Activated T-helper 2 cell treated with anti-CD3 and anti-CD28 coated beads, Interferon-gamma antibody, Interleukin-2, Interleukin-4, amounts not matched to agents 10 μg/mL and 5 μg/mL and 100 μg/mL, durations not matched to agents 14 hours and 24 hours and 36 hours (primary cell): ENCODE results near the gene IL10RB. TPM values are rescaled to one million over a fixed set of nuclear protein-coding genes. Genes with fewer than 3 reads are reported as not detected.
"Not testable (repeated sequence)": the region's sequence is repeated elsewhere in the genome, so short reads cannot be mapped to it uniquely, and the experiment has no call there.

Source experiments
- DNase-seq: peaks from one replicate; pipeline ENCODE4 v3.0.0; 2021; ENCODE audit warnings: low spot score
- H3K27ac Mint-ChIP-seq: one replicate; pipeline ENCODE4 v1.8.0; 2021; ENCODE audit warnings: mixed read lengths
- H3K27me3 Mint-ChIP-seq: one replicate; pipeline ENCODE4 v1.8.0; 2021; ENCODE audit warnings: low read depth, mixed read lengths
- H3K36me3 Mint-ChIP-seq: one replicate; pipeline ENCODE4 v1.8.0; 2021; ENCODE audit warnings: low read depth, mixed read lengths
- H3K4me1 Mint-ChIP-seq: one replicate; pipeline ENCODE4 v1.8.0; 2021; ENCODE audit warnings: low read depth, mixed read lengths
- H3K4me3 Mint-ChIP-seq: one replicate; pipeline ENCODE4 v1.8.0; 2021; ENCODE audit warnings: low read depth, mild to moderate bottlenecking, moderate library complexity, mixed read lengths
- H3K9me3 Mint-ChIP-seq: one replicate; pipeline ENCODE4 v1.8.0; 2021; ENCODE audit warnings: mixed read lengths
- intact Hi-C: fragments of 100-400 bp; cut with micrococcal nuclease; formaldehyde crosslinking; loops from one replicate; pipeline ENCODE4 v1.15.1; 2023
- total RNA-seq: library from RNA; stranded (reverse); gene quantifications from 2 replicates; pipeline ENCODE4 v1.2.3, GENCODE V29; 2022

IL10RB gene
- total RNA-seq, 1 donor from 2014 or later: 24.7 TPM

- no peak overlapping the region for H3K27ac Mint-ChIP-seq
- intact Hi-C loops: no loop called here
- H3K36me3 Mint-ChIP-seq: no peaks in the 10 kb centered on the region
- DNase-seq: no peak
- H3K9me3 Mint-ChIP-seq: peaks cover 6% of the 10 kb centered on the region
- no peak overlapping the region for H3K4me3 Mint-ChIP-seq
- H3K4me1 Mint-ChIP-seq: no peaks in the 10 kb centered on the region
- peaks cover 25% of the 10 kb centered on the region for H3K27me3 Mint-ChIP-seq
Measured at GRCh38 chr21:33315946-33316710, 50.0 kb downstream of the IL10RB start.

DNA sequence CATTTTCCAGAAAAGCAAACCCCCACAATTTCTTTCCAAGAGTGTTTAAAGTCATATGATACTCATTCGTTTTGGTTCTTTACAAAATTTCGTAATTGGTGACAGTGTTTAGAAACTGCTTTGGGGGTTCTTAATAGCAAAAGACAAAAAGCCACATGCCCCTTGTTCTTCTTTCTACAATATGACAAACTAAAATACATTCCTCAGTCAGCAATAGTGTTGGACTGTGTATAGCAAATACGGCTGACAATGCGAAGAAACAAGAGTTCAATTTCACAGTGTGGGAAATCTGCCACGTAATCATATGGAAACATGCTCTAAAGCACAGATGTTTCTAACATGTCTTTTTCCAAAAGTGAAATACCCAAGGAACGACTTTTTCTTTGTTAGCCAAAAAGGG, 51.0 kb downstream of the IL10RB start:
- H3K27me3 Mint-ChIP-seq: peaks cover 25% of the 10 kb centered on the region
- intact Hi-C loops: no loop called here
- H3K4me3 Mint-ChIP-seq: no peak overlapping the region
- DNase-seq: no peak
- no peaks in the 10 kb centered on the region for H3K36me3 Mint-ChIP-seq
- H3K27ac Mint-ChIP-seq: no peak overlapping the region
- no peaks in the 10 kb centered on the region for H3K4me1 Mint-ChIP-seq
- H3K9me3 Mint-ChIP-seq: peaks cover 6% of the 10 kb centered on the region

GRCh38 chr21:33317786-33318486, 51.8 kb downstream of the IL10RB start:
- Mint-ChIP-seq H3K36me3 (no peaks in the 10 kb centered on the region), H3K27ac (no peak overlapping the region)

DNA sequence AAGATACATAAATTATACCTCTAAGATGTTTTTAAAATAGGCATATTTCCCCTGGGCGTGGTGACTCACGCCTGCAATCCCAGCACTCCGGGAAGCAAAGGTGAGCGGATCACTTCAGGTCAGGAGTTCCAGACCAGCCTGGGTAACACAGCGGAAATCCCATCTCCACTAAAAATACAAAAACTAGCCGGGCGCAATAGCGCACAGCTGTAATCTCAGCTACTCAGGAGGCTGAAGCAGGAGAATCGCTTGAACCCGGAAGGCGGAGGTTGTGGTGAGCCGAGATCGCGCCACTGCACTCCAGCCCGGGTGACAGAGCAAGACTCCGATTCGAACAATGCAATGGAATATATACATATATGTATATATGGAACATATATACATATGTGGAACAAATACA, 54.8 kb downstream of the IL10RB start:
- H3K36me3 Mint-ChIP-seq, H3K9me3 Mint-ChIP-seq, H3K27ac Mint-ChIP-seq, intact Hi-C loops, H3K4me1 Mint-ChIP-seq, DNase-seq, H3K4me3 Mint-ChIP-seq: not testable (repeated sequence)
- peaks cover 13% of the 10 kb centered on the region for H3K27me3 Mint-ChIP-seq

More at GRCh38 chr21:33317786-33318486, 51.8 kb downstream of the IL10RB start:
- intact Hi-C loops: no loop called here
- H3K4me1 Mint-ChIP-seq: no peaks in the 10 kb centered on the region
- DNase-seq: no peak
- H3K27me3 Mint-ChIP-seq: peaks cover 25% of the 10 kb centered on the region
- H3K4me3 Mint-ChIP-seq: no peak overlapping the region
- peaks cover 6% of the 10 kb centered on the region for H3K9me3 Mint-ChIP-seq

- peaks cover 11% of the 10 kb centered on the region for H3K36me3 Mint-ChIP-seq
- peaks cover 20% of the 10 kb centered on the region for H3K4me1 Mint-ChIP-seq
- DNase-seq, H3K4me3 Mint-ChIP-seq, H3K27ac Mint-ChIP-seq, H3K9me3 Mint-ChIP-seq: not testable (repeated sequence)
- peaks cover 11% of the 10 kb centered on the region for H3K27me3 Mint-ChIP-seq
- intact Hi-C loops: loop anchor here (2.0 kb wide), 4 partner anchors 57 to 111 kb away; partner anchors contain the start of gene IL10RB
Measured at GRCh38 chr21:33323610-33324009, 57.4 kb downstream of the IL10RB start.

GRCh38 chr21:33324291-33325221, 58.4 kb downstream of the IL10RB start, which contains the start of gene IFNAR1:
Gene IFNAR1, plus strand, starts transcription at chr21:33324970. Its CDS starts 86 bp downstream, at chr21:33325056.
- DNase-seq: peak; percentile 98
- no peak within 1 kb of the TSS for H3K27ac Mint-ChIP-seq
- peaks cover 7% of the 10 kb centered on the region for H3K27me3 Mint-ChIP-seq
- no peak within 1 kb of the TSS for H3K4me3 Mint-ChIP-seq
- intact Hi-C loops: loop anchor here (1.0 to 2.0 kb wide), 5 partner anchors 37 to 110 kb away; partner anchors contain the start of gene IL10RB
- peaks cover 11% of the 10 kb centered on the region for H3K36me3 Mint-ChIP-seq
- H3K4me1 Mint-ChIP-seq: peaks cover 20% of the 10 kb centered on the region
- no peaks in the 10 kb centered on the region for H3K9me3 Mint-ChIP-seq

DNA sequence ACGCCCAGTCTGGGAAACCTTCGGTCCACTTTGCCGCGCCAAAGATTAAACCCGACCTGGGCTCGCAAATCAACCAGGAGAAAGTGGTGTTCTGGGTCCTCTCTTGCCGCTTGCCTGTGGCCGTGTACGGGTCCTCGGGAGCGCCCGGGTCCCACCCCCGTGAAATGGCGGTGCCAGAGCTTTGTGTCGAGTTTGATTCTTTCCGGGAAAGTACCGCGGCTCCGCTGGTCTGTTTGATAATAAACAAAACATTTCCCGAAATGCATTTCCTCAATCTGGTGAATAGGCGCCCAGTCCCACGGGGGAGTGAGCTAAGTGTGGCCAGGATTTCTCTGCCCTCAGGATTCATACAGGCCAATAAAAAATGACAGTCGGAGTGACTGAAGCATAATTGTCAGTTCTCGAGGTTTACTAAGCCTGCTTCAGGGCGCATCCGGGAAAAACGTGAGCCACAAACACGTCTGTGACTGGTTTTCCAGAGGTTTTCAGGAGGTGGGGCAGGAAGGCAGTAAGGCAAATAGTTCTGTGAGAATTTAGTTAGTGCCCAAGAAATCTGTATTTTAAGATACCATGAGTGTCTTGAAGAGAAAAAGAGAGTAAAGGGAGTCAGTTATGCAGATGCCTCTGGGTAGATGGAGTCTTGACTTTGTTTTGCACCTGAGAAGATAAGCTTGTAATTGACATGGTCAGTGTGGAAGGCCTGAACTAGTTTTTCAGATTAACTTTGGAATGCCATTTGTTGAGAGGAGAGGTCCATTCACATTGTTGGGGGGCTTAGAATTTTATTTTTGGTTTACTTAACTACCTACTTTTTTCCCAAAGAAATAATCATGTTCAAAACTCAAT, 59.3 kb downstream of the IL10RB start:
- Mint-ChIP-seq H3K4me3 (no peak overlapping the region), H3K36me3 (peaks cover 20% of the 10 kb centered on the region), H3K4me1 (peaks cover 28% of the 10 kb centered on the region), H3K9me3 (no peaks in the 10 kb centered on the region), H3K27ac (no peak overlapping the region), H3K27me3 (no peaks in the 10 kb centered on the region)
- peak; percentile 68 for DNase-seq
- intact Hi-C loops: loop anchor here (1.0 to 2.0 kb wide), 5 partner anchors 36 to 109 kb away; partner anchors contain the start of gene IL10RB

- DNase-seq: no peak
- Mint-ChIP-seq H3K36me3 (peaks cover 34% of the 10 kb centered on the region), H3K9me3 (peaks cover 4% of the 10 kb centered on the region), H3K4me3 (no peak overlapping the region), H3K27me3 (no peaks in the 10 kb centered on the region), H3K4me1 (peaks cover 47% of the 10 kb centered on the region), H3K27ac (no peak overlapping the region)
- intact Hi-C loops: no loop called here
Measured at GRCh38 chr21:33327326-33327725, 61.2 kb downstream of the IL10RB start.

- DNase-seq: no peak
- Mint-ChIP-seq H3K27me3 (no peaks in the 10 kb centered on the region), H3K9me3 (peaks cover 10% of the 10 kb centered on the region), H3K36me3 (peaks cover 39% of the 10 kb centered on the region), H3K4me3 (no peak overlapping the region), H3K4me1 (peaks cover 52% of the 10 kb centered on the region), H3K27ac (no peak overlapping the region)
- intact Hi-C loops: no loop called here
Measured at GRCh38 chr21:33327792-33328433, 61.7 kb downstream of the IL10RB start.

- no peaks in the 10 kb centered on the region for H3K27me3 Mint-ChIP-seq
- intact Hi-C loops: no loop called here
- H3K4me1 Mint-ChIP-seq: peaks cover 60% of the 10 kb centered on the region
- H3K4me3 Mint-ChIP-seq: no peak overlapping the region
- no peak overlapping the region for H3K27ac Mint-ChIP-seq
- DNase-seq: no peak
- peaks cover 64% of the 10 kb centered on the region for H3K36me3 Mint-ChIP-seq
- peaks cover 22% of the 10 kb centered on the region for H3K9me3 Mint-ChIP-seq
Measured at GRCh38 chr21:33330726-33331125, 64.6 kb downstream of the IL10RB start.

DNA sequence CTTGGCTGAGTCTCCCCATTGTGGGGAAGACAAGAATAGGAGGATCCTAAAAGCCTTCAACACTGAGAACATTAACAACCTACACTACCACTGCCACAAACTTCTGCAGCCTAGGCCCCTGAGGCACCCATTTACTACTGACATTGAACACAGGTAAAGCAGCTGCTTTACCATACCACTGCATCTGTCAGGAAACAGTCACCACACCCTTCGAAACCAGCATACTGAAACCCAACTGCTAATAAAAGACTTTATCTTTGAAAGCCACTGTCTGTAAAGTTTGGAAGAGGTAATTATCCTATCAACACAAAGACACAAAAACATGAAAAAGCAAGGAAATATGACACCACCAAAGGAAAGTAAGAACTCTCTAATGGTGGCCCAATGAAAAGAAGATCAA, 66.0 kb downstream of the IL10RB start:
- intact Hi-C loops: no loop called here
- peaks cover 67% of the 10 kb centered on the region for H3K36me3 Mint-ChIP-seq
- no peaks in the 10 kb centered on the region for H3K27me3 Mint-ChIP-seq
- peaks cover 52% of the 10 kb centered on the region for H3K4me1 Mint-ChIP-seq
- H3K27ac Mint-ChIP-seq: peak overlapping the region; percentile 13
- H3K4me3 Mint-ChIP-seq: peak overlapping the region; percentile 14
- peaks cover 22% of the 10 kb centered on the region for H3K9me3 Mint-ChIP-seq
- DNase-seq: no peak
